WI38 (cell line): ENCODE data around the gene VIPR2.

Experiments
- H3K4me3 ChIP-seq: 2 replicates; pipeline ENCODE4 v1.5.1; 2011; ENCODE audit warnings: low read depth, mild to moderate bottlenecking, control low read depth, low read length
- CTCF ChIP-seq: IDR thresholded peaks from 2 replicates; pipeline ENCODE4 v1.5.1; 2012; ENCODE audit warnings: low read depth, mild to moderate bottlenecking, control low read depth, low read length

The VIPR2 gene

DNA sequence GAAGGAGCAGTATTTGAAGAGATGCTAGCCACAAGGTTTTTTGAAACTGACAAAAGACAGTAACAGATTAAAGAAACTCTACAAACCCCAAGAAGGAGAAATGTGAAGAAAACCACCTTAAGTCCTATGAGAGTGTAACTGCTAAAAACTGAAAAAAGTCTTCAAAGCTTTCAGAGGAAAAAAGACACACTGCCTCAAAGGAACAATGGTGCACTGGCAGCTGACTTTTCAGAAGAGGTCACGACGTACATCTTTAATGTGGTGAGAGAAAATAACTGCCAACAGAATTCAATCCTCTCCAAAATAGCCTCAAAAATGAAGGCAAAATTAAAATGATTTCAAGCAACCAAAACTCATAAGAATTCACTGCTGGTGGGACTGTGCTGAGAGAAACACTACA, 94.0 kb downstream of the VIPR2 start:
- TF ChIP-seq CTCF, result no peak
- no peak overlapping the region for H3K4me3 ChIP-seq

- TF ChIP-seq CTCF, result no peak
These were observed 95.2 kb downstream of the VIPR2 start for GRCh38 chr7:159049266-159050025.

GRCh38 chr7:159048656-159049055, 96.0 kb downstream of the VIPR2 start:
- TF ChIP-seq CTCF, result no peak
- no peak overlapping the region for H3K4me3 ChIP-seq

More at GRCh38 chr7:159049266-159050025, 95.2 kb downstream of the VIPR2 start:
- no peak overlapping the region for H3K4me3 ChIP-seq

GRCh38 chr7:159047536-159047935, 97.1 kb downstream of the VIPR2 start:
- no peak overlapping the region for H3K4me3 ChIP-seq
- TF ChIP-seq CTCF, result no peak

GRCh38 chr7:159046300-159046699, 98.4 kb downstream of the VIPR2 start:
- no peak overlapping the region for H3K4me3 ChIP-seq
- no peak for TF ChIP-seq CTCF

- TF ChIP-seq CTCF, result no peak
- no peak overlapping the region for H3K4me3 ChIP-seq
These were observed 98.8 kb downstream of the VIPR2 start for GRCh38 chr7:159045839-159046238.

DNA sequence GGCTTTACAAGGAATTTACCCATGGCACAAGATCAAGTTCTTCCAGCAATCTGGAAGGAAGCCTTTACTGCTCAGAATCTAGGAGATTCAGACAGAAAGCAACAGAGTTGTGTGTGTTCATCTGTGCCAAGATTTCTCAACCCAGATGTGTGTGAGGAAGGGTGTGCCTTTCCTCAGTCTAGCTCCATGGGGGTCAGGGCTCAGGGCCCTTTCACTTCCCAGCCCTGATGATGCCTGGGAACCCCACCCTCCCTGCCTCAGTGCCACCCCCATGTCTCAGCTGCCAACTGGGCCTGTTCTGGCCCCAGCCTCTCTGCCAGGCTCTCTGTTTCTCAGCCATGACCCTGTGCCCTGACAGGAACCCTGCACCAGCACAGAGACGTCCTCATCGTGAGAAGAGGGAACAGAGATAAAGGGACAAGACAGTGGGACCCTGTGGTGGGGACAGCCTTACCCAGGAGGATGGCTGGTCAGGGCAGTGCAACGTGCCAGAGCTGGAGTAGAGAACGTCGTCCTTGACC, 102.0 kb downstream of the VIPR2 start:
- no peak overlapping the region for H3K4me3 ChIP-seq
- TF ChIP-seq CTCF, result no peak
